Caco-2 (cell line): ENCODE data around the gene GABPB1. TPM values are rescaled to one million over a fixed set of nuclear protein-coding genes. Genes with fewer than 3 reads are reported as not detected.

Experiments
- BruUV-seq: library from RNA; stranded (reverse); fragments of 400-500 nt; replicated peaks from 2 replicates; lab custom pipeline; 2021; lab: Mats Ljungman, UMichigan
- CTCF ChIA-PET: fragments of 300-600 bp; sonication (Branson Sonifier 250); formaldehyde crosslinking; loops from one replicate; lab custom pipeline; 2022; ENCODE audit warnings: antibody characterized with exemption; lab: Charles Lee
- POLR2A ChIA-PET: fragments of 300-600 bp; sonication (Branson Sonifier 250); formaldehyde crosslinking; loops from one replicate; lab custom pipeline; 2022; ENCODE audit warnings: antibody characterized with exemption; lab: Charles Lee
- DNase-seq, 2 experiments: peaks; one replicate each; pipeline versions ENCODE4 v3.0.0 to v3.0.0-alpha.2; 2020 to 2022
- H3K27me3 ChIP-seq: replicated peaks from 2 replicates; pipeline ENCODE4 v1.6.0; 2011; ENCODE audit warnings: low read length; ENCODE audit not compliant: control insufficient read depth, insufficient read depth
- H3K36me3 ChIP-seq: 2 replicates; pipeline ENCODE4 v1.5.1; 2011; ENCODE audit warnings: low read length; ENCODE audit not compliant: control insufficient read depth, insufficient read depth
- H3K4me1 ChIP-seq: fragments of 250-450 bp; sonication (Bioruptor Pico); 2 replicates; pipeline ENCODE4 v1.5.1; 2020; ENCODE audit warnings: mild to moderate bottlenecking
- H3K4me3 ChIP-seq: 2 replicates; pipeline ENCODE4 v1.5.1; 2011; ENCODE audit warnings: low read depth, mild to moderate bottlenecking, control low read depth, low read length
- H3K9me3 ChIP-seq: fragments of 250-450 bp; sonication (Bioruptor Pico); 2 replicates; pipeline ENCODE4 v1.5.1; 2020; ENCODE audit warnings: mild to moderate bottlenecking, moderate library complexity
- H3K27ac Mint-ChIP-seq: one replicate; pipeline ENCODE4 v1.8.0; 2022; ENCODE audit warnings: mixed read lengths; ENCODE audit not compliant: unreplicated experiment
- H3K27me3 Mint-ChIP-seq: one replicate; pipeline ENCODE4 v1.8.0; 2022; ENCODE audit warnings: mixed read lengths; ENCODE audit not compliant: insufficient read depth, unreplicated experiment
- H3K36me3 Mint-ChIP-seq: one replicate; pipeline ENCODE4 v1.8.0; 2022; ENCODE audit warnings: mild to moderate bottlenecking, mixed read lengths; ENCODE audit not compliant: insufficient read depth, unreplicated experiment
- H3K4me1 Mint-ChIP-seq: one replicate; pipeline ENCODE4 v1.8.0; 2022; ENCODE audit warnings: low read depth, mixed read lengths; ENCODE audit not compliant: unreplicated experiment
- H3K4me3 Mint-ChIP-seq: one replicate; pipeline ENCODE4 v1.8.0; 2022; ENCODE audit warnings: mild to moderate bottlenecking, moderate library complexity, mixed read lengths; ENCODE audit not compliant: unreplicated experiment
- H3K9me3 Mint-ChIP-seq: one replicate; pipeline ENCODE4 v1.8.0; 2022; ENCODE audit warnings: mixed read lengths; ENCODE audit not compliant: unreplicated experiment
- intact Hi-C: fragments of 100-400 bp; cut with micrococcal nuclease; formaldehyde crosslinking; loops from one replicate; pipeline ENCODE4 v1.10.0; 2022; ENCODE audit not compliant: unreplicated experiment
- total RNA-seq: library from RNA; stranded (reverse); gene quantifications from 2 replicates; pipeline ENCODE4 v1.2.3, GENCODE V29; 2022
- TF ChIP-seq, protein P1 (sequence below), 2 experiments: fragments of 200-600 bp in 1 of 2; IDR thresholded peaks; 1 replicate in 1 of 2; 2 replicates in 1 of 2; pipeline versions ENCODE4 v1.5.1 to v1.8.0; 2011 to 2022; ENCODE audit warnings: antibody characterized with exemption in 1 of 2, control low read depth in 1 of 2, inconsistent platforms in 1 of 2, low read depth in 1 of 2, low read length in 1 of 2, mild to moderate bottlenecking in 1 of 2, moderate library complexity in 1 of 2; ENCODE audit not compliant: insufficient read depth in 1 of 2, severe bottlenecking in 1 of 2, unreplicated experiment in 1 of 2

GABPB1 gene
- total RNA-seq, 1 experiment from 2014 or later, result 44.7 TPM

DNA sequence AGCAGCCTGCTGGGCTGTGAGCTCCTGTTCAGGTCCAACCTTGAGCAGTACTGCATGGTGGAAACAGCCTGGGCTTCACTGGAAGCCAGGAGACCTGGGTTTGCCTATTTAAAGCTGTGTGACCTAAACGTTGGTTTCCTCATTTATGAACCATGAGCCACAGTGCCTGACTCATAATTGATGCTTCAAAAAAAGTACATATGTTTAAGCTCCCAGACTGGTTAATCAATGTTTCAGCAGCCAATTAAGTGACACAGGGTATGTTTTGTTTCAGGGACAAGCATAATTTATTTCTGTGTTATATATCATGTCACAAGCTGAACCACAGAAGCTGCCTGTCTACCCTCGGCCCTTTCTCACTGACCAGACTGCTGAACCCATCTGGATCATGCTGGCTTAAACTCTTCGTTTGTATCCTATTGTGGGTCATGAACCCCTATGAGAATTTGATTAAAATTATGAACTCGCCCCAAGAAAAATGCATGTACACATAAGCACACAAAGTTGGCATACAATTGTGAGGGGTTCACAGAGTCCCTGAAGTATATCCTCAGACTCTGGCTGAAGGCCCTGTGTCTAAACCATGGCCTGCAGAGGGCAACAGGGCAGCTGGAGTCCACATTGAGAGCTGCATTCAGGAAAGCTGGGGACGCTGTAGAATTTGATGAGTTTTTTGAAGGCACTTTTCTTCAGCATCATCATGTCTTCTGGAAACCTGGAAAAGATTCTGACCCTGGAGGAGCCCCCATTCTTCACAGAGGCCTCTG, 113.1 kb downstream of the GABPB1 start:
- H3K36me3 ChIP-seq, result no peaks in the 10 kb centered on the region
- Mint-ChIP-seq H3K9me3 (no peaks in the 10 kb centered on the region), H3K36me3 (no peaks in the 10 kb centered on the region), H3K4me3 (no peak overlapping the region), H3K27me3 (no peaks in the 10 kb centered on the region), H3K4me1 (no peaks in the 10 kb centered on the region), H3K27ac (no peak overlapping the region)
- intact Hi-C loops, result no loop called here
- H3K4me1 ChIP-seq, result no peaks in the 10 kb centered on the region
- no TSS peak for BruUV-seq
- ChIA-PET POLR2A (no interaction called here), CTCF (interaction anchor here (0.6 to 1.6 kb wide), 4 partner anchors 19 to 313 kb away, joined by 3 to 11 read pairs (median 3); no protein-coding TSS in a partner anchor)
- no peak for DNase-seq
- no peak overlapping the region for H3K4me3 ChIP-seq
- TF ChIP-seq, protein P1, sequence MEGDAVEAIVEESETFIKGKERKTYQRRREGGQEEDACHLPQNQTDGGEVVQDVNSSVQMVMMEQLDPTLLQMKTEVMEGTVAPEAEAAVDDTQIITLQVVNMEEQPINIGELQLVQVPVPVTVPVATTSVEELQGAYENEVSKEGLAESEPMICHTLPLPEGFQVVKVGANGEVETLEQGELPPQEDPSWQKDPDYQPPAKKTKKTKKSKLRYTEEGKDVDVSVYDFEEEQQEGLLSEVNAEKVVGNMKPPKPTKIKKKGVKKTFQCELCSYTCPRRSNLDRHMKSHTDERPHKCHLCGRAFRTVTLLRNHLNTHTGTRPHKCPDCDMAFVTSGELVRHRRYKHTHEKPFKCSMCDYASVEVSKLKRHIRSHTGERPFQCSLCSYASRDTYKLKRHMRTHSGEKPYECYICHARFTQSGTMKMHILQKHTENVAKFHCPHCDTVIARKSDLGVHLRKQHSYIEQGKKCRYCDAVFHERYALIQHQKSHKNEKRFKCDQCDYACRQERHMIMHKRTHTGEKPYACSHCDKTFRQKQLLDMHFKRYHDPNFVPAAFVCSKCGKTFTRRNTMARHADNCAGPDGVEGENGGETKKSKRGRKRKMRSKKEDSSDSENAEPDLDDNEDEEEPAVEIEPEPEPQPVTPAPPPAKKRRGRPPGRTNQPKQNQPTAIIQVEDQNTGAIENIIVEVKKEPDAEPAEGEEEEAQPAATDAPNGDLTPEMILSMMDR (IDR thresholded peaks at IDR 0.05; ENCODE audit: insufficient read depth in 1 of 2, low read depth in 1 of 2, low read length in 1 of 2, severe bottlenecking in 1 of 2, unreplicated experiment in 1 of 2), result peak in 1 of 2 experiments; percentile 37
- H3K9me3 ChIP-seq, result no peaks in the 10 kb centered on the region
- no peaks in the 10 kb centered on the region for H3K27me3 ChIP-seq

DNA sequence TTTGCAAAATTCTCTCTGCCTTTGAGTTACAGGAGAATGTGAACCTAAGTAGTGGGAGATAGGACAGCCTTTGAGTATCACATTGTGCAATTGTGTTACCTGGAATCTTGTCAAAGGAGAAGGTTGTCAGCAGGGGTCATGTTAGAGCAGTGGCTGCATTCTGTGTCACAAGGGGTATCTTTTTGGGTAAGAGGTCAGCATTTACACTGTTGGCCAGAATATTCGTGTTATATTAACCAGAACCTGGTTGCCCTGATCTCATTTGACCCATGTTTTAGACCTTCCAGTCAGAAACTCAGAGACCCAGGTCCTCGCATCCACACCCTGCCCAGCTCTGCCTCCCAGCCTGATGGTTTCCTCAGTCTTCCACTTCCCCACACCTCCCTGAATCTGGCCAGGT, 116.7 kb downstream of the GABPB1 start:
- no peaks in the 10 kb centered on the region for H3K36me3 Mint-ChIP-seq
- no peak for DNase-seq
- no TSS peak for BruUV-seq
- H3K4me3 ChIP-seq, result no peak overlapping the region
- H3K27ac Mint-ChIP-seq, result no peak overlapping the region
- H3K27me3 Mint-ChIP-seq, result no peaks in the 10 kb centered on the region
- no peaks in the 10 kb centered on the region for H3K9me3 ChIP-seq
- intact Hi-C loops, result no loop called here
- H3K9me3 Mint-ChIP-seq, result no peaks in the 10 kb centered on the region
- no peaks in the 10 kb centered on the region for H3K36me3 ChIP-seq
- TF ChIP-seq, protein P1 (IDR thresholded peaks at IDR 0.05; ENCODE audit: insufficient read depth in 1 of 2, low read depth in 1 of 2, low read length in 1 of 2, severe bottlenecking in 1 of 2, unreplicated experiment in 1 of 2), result no peak
- no peak overlapping the region for H3K4me3 Mint-ChIP-seq
- no peaks in the 10 kb centered on the region for H3K4me1 ChIP-seq
- POLR2A ChIA-PET, result no interaction called here
- H3K4me1 Mint-ChIP-seq, result no peaks in the 10 kb centered on the region
- CTCF ChIA-PET, result no interaction called here
- no peaks in the 10 kb centered on the region for H3K27me3 ChIP-seq

DNA sequence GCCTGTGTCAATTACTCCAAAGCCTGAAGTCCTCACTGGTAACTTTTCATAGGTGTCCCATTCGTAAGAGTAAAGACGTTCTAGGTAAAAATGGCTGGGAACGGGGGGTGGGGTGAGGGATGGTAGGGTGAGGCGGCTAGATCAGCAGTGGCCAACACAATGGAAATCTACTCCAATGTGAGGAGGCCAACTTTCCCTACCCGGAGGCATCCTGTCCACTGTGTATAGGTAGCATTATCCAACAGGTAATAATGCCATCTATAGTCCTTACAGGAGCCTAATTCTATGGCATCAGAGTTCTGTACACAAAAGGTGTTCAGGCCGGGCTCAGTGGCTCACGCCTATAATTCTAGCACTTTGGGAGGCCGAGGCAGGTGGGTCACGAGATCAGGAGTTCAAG, 118.6 kb downstream of the GABPB1 start:
- Histone ChIP-seq H3K27me3 (no peaks in the 10 kb centered on the region), H3K4me3 (no peak overlapping the region), H3K9me3 (no peaks in the 10 kb centered on the region), H3K36me3 (no peaks in the 10 kb centered on the region), H3K4me1 (no peaks in the 10 kb centered on the region)
- ChIA-PET POLR2A (no interaction called here), CTCF (no interaction called here)
- H3K27ac Mint-ChIP-seq, result no peak overlapping the region
- H3K4me3 Mint-ChIP-seq, result no peak overlapping the region
- no TSS peak for BruUV-seq
- DNase-seq, result no peak
- H3K36me3 Mint-ChIP-seq, result no peaks in the 10 kb centered on the region
- no peaks in the 10 kb centered on the region for H3K4me1 Mint-ChIP-seq
- TF ChIP-seq, protein P1 (IDR thresholded peaks at IDR 0.05; ENCODE audit: insufficient read depth in 1 of 2, low read depth in 1 of 2, low read length in 1 of 2, severe bottlenecking in 1 of 2, unreplicated experiment in 1 of 2), result no peak
- no peaks in the 10 kb centered on the region for H3K27me3 Mint-ChIP-seq
- intact Hi-C loops, result no loop called here
- H3K9me3 Mint-ChIP-seq, result no peaks in the 10 kb centered on the region
